A673 (cell line): ENCODE results near the gene HTR3B.

Experiments used
- CTCF ChIP-seq: fragments of 300-800, 200-600 bp; sonication (generic); conservative IDR thresholded peaks from 2 replicates; pipeline ENCODE4 v1.5.1; 2017; ENCODE audit warnings: low read depth, mild to moderate bottlenecking, antibody characterized with exemption, low read length, moderate library complexity, mixed read lengths
- EZH2 ChIP-seq: fragments of 200-600 bp; sonication (generic); IDR thresholded peaks from 2 replicates; pipeline ENCODE4 v1.6.1; 2017; ENCODE audit warnings: borderline replicate concordance, low read depth, mild to moderate bottlenecking, mixed read lengths, antibody characterized with exemption, low read length; ENCODE audit not compliant: poor library complexity, severe bottlenecking

- no peak for TF ChIP-seq CTCF
- TF ChIP-seq EZH2: no peak
Observed at GRCh38 chr11:113895367-113896155, 9.0 kb upstream of the HTR3B start.
